ENCODE results near the gene SMARCD1. TPM values are rescaled to one million over a fixed set of nuclear protein-coding genes. Genes with fewer than 3 reads are reported as not detected.

SMARCD1 gene
- total and polyA plus RNA-seq, 9 of the 15 experiments (the other 6 are each of a cell fraction or from before 2014, with no cell fraction given): 0.86 to 91.7 (median 48.0) TPM

GRCh38 chr12:50041962-50042361, 43.2 kb upstream of the SMARCD1 start (continued):
- TF ChIP-seq BCLAF1 (IDR thresholded peaks at IDR 0.05; ENCODE audit: borderline replicate concordance in 1 of 2, control insufficient read depth in 1 of 2, low read depth in 2 of 2, low read length in 1 of 2) (no peak), SMARCE1 (IDR thresholded peaks at IDR 0.05) (peak; percentile 72), SAFB2 (IDR thresholded peaks at IDR 0.05; ENCODE audit: borderline replicate concordance, low read depth, low read length, severe bottlenecking) (no peak), NR2C1 (IDR thresholded peaks at IDR 0.05) (no peak), NR2C1 (tag; IDR thresholded peaks at IDR 0.05) (no peak), DNMT1 (IDR thresholded peaks at IDR 0.05) (no peak), NFYB (IDR thresholded peaks at IDR 0.05; ENCODE audit: extremely low read depth, insufficient read length) (no peak), CBX2 (IDR thresholded peaks at IDR 0.05; ENCODE audit: insufficient read depth, low read length, poor library complexity, severe bottlenecking) (no peak), ZNF780A (CRISPR knock-in tag; IDR thresholded peaks at IDR 0.05) (no peak), RBM14 (IDR thresholded peaks at IDR 0.05; ENCODE audit: borderline replicate concordance, insufficient read depth, low read depth, low read length) (no peak), ZNF280A (IDR thresholded peaks at IDR 0.05; ENCODE audit: low read depth, partially characterized antibody) (no peak), POLR2AphosphoS5 (IDR thresholded peaks at IDR 0.05; ENCODE audit: control insufficient read depth, insufficient read depth, low read depth, low read length) (peak; percentile 58; the same call in 1 of the 2 replicates), MCM5 (IDR thresholded peaks at IDR 0.05; ENCODE audit: low read depth) (no peak), NEUROD1 (IDR thresholded peaks at IDR 0.05; ENCODE audit: borderline replicate concordance, low read depth, low read length, partially characterized antibody) (no peak), ZNF740 (CRISPR knock-in tag; IDR thresholded peaks at IDR 0.05) (no peak), ZNF740 (tag; IDR thresholded peaks at IDR 0.05) (no peak), ZNF644 (tag; IDR thresholded peaks at IDR 0.05; ENCODE audit: low read depth) (no peak), ZNF121 (CRISPR knock-in tag; conservative IDR thresholded peaks at IDR 0.05) (no peak), SP1 (CRISPR knock-in tag; IDR thresholded peaks at IDR 0.05) (no peak), ID3 (CRISPR knock-in tag; IDR thresholded peaks at IDR 0.05) (no peak), ID3 (tag; IDR thresholded peaks at IDR 0.05) (no peak), NONO (IDR thresholded peaks at IDR 0.05; ENCODE audit: low read depth in 2 of 2, low read length in 1 of 2) (peak in 1 of 2 experiments; percentile 67; a peak in 1 of 4 replicates), CBFB (CRISPR knock-in tag; IDR thresholded peaks at IDR 0.05) (no peak), MECOM (CRISPR knock-in tag; IDR thresholded peaks at IDR 0.05) (no peak)

Data from K562 (cell line).